ENCODE results near the gene LRP1.
A peak's percentile ranks its signal among the peaks of the same experiment; 100 is the strongest.

Gene LRP1

DNA sequence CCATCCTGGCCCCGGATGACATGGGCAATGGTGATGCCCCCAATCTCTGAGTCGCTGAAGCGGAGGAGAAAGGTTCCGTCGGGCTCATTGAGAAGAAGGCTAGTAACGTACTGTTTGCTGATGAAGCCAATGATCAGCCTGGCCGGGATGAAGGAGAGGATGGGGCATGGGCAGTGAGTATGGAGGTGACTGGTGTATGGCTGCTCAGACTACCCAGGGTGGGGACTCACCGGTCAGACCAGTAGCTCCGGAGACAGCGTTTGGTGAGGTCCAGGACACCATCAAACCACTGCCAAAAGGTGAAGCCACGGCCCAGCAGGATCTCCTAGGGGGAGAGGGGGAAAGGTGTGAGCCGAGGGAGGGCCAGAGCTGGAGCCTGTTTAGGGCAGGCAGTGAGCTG, 28.5 kb upstream of the LRP1 start:
- Mint-ChIP-seq H3K4me1 (ENCODE audit: low read depth) (peaks cover 21% of the 10 kb centered on the region), H3K27me3 (ENCODE audit: low read depth) (no peaks in the 10 kb centered on the region), H3K27ac (no peak overlapping the region), H3K9me3 (no peaks in the 10 kb centered on the region), H3K4me3 (no peak overlapping the region), H3K36me3 (ENCODE audit: low read depth) (peaks cover 60% of the 10 kb centered on the region)
- no peak for DNase-seq (ENCODE audit: low spot score)

DNA sequence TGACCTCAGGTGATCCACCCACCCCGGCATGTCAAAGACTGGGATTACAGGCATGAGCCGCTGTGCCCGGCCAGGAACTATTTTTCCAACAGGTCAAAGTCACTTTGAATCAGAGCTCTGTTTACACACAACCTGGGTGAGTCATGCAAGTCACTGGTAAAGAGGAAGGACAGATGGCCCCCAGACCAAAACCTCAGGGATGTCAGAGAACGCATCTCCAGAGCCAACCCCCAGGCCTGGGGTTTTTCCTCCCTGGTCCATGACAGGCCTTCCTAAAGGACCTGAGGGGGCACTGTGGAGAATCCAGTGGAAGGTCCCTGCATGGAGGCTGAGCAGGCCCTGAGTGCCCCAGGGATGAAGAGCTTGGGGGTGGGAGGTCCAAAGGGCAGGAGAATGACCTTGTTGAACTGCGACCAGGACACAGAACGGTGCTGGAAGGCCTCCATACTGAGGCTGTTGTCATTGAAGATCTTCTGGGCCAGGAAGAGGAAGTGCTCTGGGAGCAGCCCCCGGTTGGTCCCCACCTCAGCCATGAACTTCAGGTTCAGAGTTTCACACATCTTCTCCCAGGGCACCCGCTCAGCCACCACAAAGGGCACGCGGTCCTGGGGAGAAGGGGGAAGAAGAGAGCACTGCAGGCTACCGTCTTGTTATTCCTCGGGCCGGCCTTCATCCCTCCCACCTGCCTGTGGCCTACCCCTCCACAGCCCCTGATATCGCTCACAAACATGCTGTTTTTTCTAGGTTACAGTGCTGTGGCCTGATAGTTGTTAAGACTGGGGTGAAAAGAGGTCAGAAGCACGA, 26.2 kb upstream of the LRP1 start:
- Mint-ChIP-seq H3K27ac (no peak overlapping the region), H3K36me3 (ENCODE audit: low read depth) (peaks cover 56% of the 10 kb centered on the region), H3K27me3 (ENCODE audit: low read depth) (no peaks in the 10 kb centered on the region), H3K4me3 (no peak overlapping the region), H3K9me3 (no peaks in the 10 kb centered on the region), H3K4me1 (ENCODE audit: low read depth) (peaks cover 15% of the 10 kb centered on the region)
- DNase-seq (ENCODE audit: low spot score), result no peak

DNA sequence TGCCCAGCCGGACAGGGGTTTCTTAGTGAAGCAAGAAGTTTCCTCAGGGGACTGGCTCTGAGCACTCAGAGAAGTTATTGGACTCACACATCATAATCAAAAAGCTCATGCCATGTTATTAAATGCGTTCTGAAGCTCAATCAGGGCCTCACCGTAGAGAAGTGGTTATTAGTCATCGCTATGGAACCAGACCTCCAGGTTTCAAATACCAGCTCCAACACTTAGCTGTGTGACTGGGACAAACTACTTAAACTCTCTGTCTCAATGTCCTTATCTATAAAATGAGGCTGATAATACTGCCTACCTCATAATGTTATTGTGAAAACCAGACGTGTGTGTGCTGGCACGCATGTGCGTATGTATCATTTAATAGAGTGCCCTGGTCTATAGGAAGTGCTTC, 24.4 kb upstream of the LRP1 start:
- Mint-ChIP-seq H3K27ac (no peak overlapping the region), H3K4me3 (no peak overlapping the region), H3K27me3 (ENCODE audit: low read depth) (no peaks in the 10 kb centered on the region), H3K36me3 (ENCODE audit: low read depth) (peaks cover 55% of the 10 kb centered on the region), H3K4me1 (ENCODE audit: low read depth) (peaks cover 26% of the 10 kb centered on the region), H3K9me3 (no peaks in the 10 kb centered on the region)
- no peak for DNase-seq (ENCODE audit: low spot score)

DNA sequence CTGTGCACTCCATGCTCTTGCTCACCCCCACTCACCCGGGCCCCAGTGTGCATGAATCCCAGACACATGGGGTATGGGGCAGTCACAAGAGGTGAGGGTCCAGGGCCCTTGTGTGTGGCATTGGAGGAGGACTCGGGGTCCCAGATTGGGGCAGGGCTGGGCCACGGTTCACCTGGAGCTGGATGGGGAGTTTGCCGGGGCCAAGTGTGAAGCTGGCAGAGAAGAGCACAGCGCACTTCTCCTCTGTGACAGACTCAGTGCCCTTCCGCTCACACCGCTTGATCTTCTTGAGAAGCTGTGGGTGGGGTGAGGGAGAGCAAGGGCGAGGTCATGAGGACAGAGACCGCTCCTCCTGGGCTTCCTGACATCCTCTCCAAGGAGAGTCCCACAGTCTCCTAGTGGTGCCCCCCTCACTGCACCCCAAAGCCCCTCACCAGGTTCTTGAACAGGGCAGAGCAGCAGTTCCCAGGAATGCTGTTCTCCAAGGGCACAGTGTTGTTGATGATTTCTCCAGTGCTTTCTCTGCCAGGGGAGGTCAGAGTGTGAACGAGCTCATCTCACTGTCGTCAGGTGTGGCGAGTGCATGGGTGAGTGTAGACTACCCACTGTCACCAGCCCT, 23.9 kb upstream of the LRP1 start:
- no peak for DNase-seq (ENCODE audit: low spot score)
- H3K36me3 Mint-ChIP-seq (ENCODE audit: low read depth), result peaks cover 51% of the 10 kb centered on the region
- H3K27ac Mint-ChIP-seq, result no peak overlapping the region

DNA sequence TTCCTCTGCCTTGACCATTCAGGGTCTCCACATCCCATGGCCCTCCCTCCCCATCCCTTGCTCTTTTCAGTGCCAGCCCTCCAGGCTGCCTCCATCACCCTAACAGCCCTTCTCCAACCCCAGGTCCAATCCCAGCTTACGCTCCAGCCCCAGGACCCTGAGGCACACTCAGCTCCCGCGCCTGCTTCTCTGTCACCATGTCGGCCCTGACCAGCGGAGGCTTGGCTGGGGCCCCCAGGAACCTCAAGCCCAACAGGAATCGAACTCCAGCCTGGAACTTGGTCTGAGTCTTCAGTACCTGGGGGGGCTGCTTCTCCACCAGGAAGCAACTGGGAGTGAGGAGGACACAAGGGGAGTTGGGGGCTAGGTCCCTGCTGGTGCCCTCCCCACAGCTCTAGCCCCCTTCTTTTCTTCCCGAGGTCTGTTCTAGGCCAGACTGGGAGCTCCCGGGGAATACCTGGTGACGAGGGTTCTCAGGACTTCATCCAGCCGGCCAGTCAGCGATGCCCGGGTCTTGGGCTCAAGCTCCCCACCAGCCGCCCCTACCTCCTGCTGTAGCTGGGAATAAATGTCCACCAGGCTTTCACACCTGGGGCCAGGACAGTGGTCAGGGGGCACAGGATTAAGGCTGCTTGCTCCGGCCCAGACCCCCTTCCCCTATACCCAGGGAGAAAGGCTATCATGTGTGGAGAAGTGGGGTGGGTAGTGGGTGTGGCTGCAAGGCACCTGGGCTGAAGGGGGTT, 23.1 kb upstream of the LRP1 start:
- no peak for DNase-seq (ENCODE audit: low spot score)
- peaks cover 30% of the 10 kb centered on the region for H3K4me1 Mint-ChIP-seq (ENCODE audit: low read depth)
- no peak overlapping the region for H3K27ac Mint-ChIP-seq
- no peaks in the 10 kb centered on the region for H3K9me3 Mint-ChIP-seq
- peaks cover 46% of the 10 kb centered on the region for H3K36me3 Mint-ChIP-seq (ENCODE audit: low read depth)
- H3K27me3 Mint-ChIP-seq (ENCODE audit: low read depth), result no peaks in the 10 kb centered on the region
- no peak overlapping the region for H3K4me3 Mint-ChIP-seq

More for the DNA sequence above, 23.9 kb upstream of the LRP1 start:
- Mint-ChIP-seq H3K4me3 (no peak overlapping the region), H3K27me3 (ENCODE audit: low read depth) (no peaks in the 10 kb centered on the region), H3K9me3 (no peaks in the 10 kb centered on the region), H3K4me1 (ENCODE audit: low read depth) (peaks cover 26% of the 10 kb centered on the region)

DNA sequence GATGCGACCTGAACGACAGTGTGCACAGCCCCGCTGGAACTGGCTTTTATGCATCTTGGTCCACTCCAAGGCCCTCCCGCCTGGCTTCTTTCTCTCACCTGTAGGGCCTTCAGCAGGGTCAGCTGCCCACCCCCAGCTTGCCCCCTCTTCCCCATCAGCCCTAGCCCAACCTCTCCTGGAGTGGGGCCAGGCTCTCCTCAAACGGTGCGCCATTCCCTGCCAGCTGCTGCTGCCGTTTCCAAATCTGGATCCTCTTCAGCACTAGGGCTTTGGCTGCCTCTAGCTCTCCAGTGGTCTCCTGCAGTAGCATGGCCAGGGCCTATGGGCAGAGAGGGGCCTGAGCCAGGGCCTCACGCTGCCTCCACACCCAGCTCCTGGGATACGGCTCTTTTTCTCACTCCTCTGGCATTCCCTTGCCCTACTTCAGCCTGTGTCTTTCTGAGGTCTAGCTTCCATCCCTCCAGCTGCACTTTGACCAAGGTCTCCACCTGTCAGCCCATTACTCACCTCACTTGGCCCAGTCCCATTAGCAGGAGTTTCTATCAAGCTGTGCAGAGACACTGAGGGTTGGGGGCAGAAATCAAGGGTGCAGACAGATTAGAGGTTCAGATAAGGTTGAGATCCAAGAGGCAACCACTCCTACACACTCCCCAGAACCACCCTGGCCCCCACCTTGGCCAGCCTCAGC, 22.1 kb upstream of the LRP1 start:
- Mint-ChIP-seq H3K4me1 (ENCODE audit: low read depth) (peaks cover 27% of the 10 kb centered on the region), H3K27me3 (ENCODE audit: low read depth) (no peaks in the 10 kb centered on the region), H3K9me3 (no peaks in the 10 kb centered on the region), H3K27ac (peak overlapping the region; percentile 65), H3K4me3 (no peak overlapping the region), H3K36me3 (ENCODE audit: low read depth) (peaks cover 46% of the 10 kb centered on the region)
- no peak for DNase-seq (ENCODE audit: low spot score)

DNA sequence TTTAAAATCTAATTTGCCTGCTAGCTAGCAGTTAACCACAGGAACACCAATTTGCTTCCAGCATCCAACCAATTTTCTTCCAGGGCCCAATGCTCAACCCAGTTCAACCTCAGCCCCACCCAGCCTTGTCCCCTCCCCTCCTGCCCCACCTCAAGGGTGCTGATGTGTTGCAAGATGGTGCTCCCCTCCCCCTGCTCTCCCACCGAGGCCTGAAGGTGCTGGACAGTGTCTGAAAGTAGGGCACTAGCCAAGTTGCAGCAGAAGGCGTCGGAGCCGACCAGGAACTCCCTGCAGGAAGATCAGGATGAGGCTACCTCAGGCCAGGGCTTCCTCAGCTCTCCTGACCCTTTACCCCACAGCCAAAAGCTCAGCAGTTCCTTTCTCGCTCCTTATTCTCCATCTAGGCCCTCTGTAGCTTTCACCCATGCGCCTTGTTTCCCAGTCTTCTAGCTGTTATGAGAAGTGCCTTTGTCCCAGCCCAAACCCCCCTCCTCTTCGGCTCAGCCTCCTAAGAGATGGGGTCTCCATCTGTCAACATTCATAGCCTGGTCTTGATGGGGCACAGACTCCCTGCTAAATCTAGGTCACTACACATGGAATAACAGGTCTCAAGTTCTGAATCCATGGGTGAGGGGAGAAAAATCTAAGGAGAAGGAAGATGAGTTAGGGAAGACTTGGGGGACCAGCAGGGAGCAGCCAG, 20.7 kb upstream of the LRP1 start:
- Mint-ChIP-seq H3K27me3 (ENCODE audit: low read depth) (no peaks in the 10 kb centered on the region), H3K4me1 (ENCODE audit: low read depth) (peaks cover 39% of the 10 kb centered on the region), H3K27ac (no peak overlapping the region), H3K4me3 (no peak overlapping the region), H3K36me3 (ENCODE audit: low read depth) (peaks cover 40% of the 10 kb centered on the region), H3K9me3 (no peaks in the 10 kb centered on the region)
- DNase-seq (ENCODE audit: low spot score), result no peak

DNA sequence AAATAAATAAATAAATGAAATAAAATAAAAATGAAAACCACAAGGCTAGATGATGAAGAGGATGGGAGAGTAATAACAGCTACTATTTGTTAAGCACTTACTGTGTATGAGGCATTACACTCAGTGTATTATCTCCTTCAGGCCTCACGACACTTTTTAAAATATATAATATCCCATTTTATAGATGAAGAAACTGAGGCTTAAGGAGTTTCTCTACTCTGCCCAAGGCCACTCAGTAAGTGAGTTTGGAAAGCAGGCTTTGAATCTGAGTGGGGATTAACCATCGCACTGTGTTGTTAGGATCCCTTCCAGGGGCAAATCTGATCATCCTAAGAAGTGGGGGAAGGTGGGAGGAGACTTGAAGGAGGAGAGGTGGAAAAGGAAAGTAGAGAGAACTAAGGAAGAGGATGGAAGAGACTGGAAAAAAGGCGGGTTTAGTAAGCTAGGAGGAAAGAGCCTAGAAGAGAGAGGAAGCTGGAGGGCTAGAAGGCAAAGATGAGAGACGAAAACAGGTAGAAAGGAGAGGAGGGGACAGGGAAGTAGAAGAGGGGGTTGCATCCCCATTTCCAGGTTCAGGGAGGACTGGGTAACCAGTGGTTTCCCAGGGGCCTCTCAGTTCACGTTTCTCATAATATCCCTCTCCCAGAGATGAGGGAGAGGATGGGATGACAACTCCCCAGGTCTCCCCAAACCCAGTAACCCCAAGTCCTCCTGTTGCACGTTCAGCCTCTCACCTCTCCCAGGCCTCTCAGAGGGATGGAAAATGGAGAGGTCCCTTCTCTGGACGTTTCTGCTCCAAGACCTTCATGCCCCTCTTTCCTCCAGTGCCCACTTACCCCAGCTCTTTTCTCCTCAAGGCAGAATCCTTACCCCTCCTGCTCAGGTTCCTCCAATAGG, 18.8 kb upstream of the LRP1 start:
- no peak for DNase-seq (ENCODE audit: low spot score)
- H3K27ac Mint-ChIP-seq, result peak overlapping the region; percentile 94
- no peaks in the 10 kb centered on the region for H3K9me3 Mint-ChIP-seq
- H3K27me3 Mint-ChIP-seq (ENCODE audit: low read depth), result no peaks in the 10 kb centered on the region
- peaks cover 33% of the 10 kb centered on the region for H3K36me3 Mint-ChIP-seq (ENCODE audit: low read depth)
- H3K4me1 Mint-ChIP-seq (ENCODE audit: low read depth), result peaks cover 41% of the 10 kb centered on the region
- H3K4me3 Mint-ChIP-seq, result peak overlapping the region; percentile 89

DNA sequence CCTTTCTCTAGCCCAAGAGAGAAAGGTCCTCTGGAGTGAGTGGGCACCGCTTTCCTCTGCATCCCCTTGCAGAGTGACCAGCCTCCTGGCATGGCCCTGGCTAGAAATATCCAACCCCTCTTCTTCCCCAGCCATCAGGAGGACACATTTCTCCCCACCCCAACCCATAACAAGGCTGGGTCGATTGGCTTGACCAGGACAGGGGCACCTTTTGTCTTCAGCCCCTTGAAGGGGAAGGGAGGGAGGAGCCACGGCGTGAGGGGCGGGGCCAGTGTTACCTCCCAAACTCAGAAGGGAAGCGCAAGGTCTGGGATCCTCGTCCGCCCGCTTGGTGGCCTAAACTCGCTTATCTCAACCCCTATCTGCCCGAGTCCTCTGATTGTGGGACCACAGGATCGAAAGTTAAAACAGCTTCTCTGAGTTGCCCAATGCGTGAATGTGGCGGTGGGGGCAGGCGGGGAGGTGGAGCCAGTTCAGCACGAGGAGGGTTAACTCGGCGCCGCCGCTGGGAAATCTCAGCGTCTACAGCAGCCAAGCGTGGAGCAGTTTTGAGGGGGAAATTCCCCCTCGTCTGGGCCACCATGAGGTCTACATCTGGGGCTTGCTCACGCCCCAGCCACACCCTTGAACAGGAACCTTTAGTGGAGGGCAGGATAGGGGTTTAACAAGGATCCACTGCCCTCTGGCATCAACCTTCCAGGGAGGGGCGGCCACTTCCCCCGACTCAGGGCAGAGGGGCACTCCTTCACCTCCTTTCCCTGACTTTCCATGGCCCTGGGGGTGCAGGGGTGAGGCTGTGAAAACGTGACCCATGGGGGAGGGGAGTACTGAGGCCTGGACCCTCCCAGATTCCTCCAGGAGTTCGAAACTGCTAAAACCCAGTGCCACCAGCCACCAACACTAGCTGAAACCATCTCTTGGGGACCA, 17.9 kb upstream of the LRP1 start:
- DNase-seq (ENCODE audit: low spot score), result peak; percentile 75
- peaks cover 27% of the 10 kb centered on the region for H3K36me3 Mint-ChIP-seq (ENCODE audit: low read depth)
- H3K27ac Mint-ChIP-seq, result peak overlapping the region; percentile 94
- peak overlapping the region; percentile 89 for H3K4me3 Mint-ChIP-seq
- no peaks in the 10 kb centered on the region for H3K27me3 Mint-ChIP-seq (ENCODE audit: low read depth)
- H3K9me3 Mint-ChIP-seq, result no peaks in the 10 kb centered on the region
- H3K4me1 Mint-ChIP-seq (ENCODE audit: low read depth), result peaks cover 40% of the 10 kb centered on the region

DNA sequence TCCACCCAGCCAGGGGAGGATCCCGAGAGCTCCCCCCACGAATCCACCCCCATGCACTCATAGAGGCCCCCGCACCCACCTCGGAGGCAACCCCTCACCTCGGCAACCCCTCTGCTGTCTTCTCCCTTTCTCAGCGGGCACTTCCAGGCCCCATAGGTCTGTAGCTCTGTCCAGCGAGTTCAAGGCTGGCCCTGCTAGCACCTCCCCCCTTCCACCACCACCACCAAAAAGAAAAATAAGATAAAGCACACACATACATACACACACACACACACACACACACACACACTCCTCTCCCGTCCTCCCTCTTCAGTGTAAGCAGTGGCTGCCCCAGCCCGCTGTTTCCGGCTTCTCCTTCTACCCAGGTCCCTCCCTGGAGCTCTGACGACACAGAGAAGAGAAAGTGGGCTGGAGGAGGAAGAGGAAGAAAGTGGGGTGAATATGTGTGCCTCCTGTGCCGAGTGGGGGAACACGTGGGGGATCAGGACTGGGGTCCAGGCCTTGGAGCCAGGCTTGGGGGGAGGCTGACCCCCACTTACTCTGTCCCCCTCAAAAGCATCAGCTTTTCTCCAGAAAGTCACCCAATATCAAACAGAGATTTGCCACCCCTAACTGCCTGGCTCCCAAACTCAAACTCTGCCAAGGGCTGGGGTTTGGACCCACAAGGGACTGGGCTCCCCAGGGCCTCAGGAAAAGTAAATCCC, 17.1 kb upstream of the LRP1 start, which contains the start of gene STAT6:
Gene STAT6, minus strand, starts transcription at position 332 of the 704 bp plus-strand sequence. CDS start 3,084 bp downstream, outside the sequence.
- DNase-seq (ENCODE audit: low spot score), result peak; percentile 80
- peaks cover 40% of the 10 kb centered on the region for H3K4me1 Mint-ChIP-seq (ENCODE audit: low read depth)
- peak within 1 kb of the TSS; percentile 89 for H3K4me3 Mint-ChIP-seq
- H3K36me3 Mint-ChIP-seq (ENCODE audit: low read depth), result peaks cover 25% of the 10 kb centered on the region
- H3K27me3 Mint-ChIP-seq (ENCODE audit: low read depth), result peaks cover 6% of the 10 kb centered on the region
- H3K9me3 Mint-ChIP-seq, result no peaks in the 10 kb centered on the region
- H3K27ac Mint-ChIP-seq, result peak within 1 kb of the TSS; percentile 94

DNA sequence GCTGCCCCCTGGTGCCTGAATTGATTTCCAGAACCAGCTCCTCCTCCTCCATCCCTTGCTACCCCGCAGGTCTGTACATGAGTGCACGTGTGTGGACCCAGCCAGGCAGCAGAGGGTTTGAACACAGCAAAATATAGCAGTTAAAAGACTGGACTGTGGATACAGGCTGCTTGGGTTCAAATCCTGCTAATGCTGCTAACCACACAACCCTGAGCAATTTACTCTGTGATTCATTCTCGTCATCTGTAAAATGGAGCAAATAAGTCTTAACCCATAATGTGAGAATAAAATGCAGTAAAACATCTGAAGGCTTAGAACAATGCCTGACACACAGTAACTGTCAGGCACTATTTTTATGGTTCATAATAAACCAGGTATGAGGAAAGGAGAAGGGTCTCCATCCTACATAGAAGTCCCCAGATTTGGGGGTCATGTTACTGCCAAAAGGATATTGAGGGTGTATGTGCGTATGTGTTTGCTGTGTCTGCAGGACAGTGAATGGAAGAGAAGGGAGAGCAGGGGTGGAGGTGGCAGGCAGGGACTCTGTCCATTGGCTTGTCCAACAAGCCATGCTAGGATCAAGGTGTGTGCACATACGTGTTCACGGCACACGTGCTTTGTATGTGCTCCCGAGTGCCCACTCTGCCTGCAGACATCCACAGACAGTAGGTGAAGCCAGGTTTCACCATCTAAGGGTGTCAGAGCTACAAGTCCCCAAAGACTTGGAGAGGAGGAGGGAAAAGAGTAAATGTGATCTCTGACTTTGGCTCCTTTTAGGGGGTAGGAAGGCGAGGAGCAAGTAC, 15.6 kb upstream of the LRP1 start:
- Mint-ChIP-seq H3K36me3 (ENCODE audit: low read depth) (peaks cover 13% of the 10 kb centered on the region), H3K27me3 (ENCODE audit: low read depth) (peaks cover 12% of the 10 kb centered on the region), H3K27ac (peak overlapping the region; percentile 94), H3K4me3 (peak overlapping the region; percentile 89), H3K4me1 (ENCODE audit: low read depth) (peaks cover 32% of the 10 kb centered on the region), H3K9me3 (no peaks in the 10 kb centered on the region)
- DNase-seq (ENCODE audit: low spot score), result no peak
